Activated B cell treated with CpG ODN at 0.5 μM for 24 hours (primary cell): Measurements from ENCODE around the gene TSHZ2. TPM values are rescaled to one million over a fixed set of nuclear protein-coding genes. Genes with fewer than 3 reads are reported as not detected.

Experiments
- ATAC-seq: fragments of 200-7000 bp; cut with Tn5 transposase; one replicate; pipeline ENCODE4 v1.10.0; 2021; ENCODE audit warnings: low read depth, mild to moderate bottlenecking, moderate library complexity
- CTCF ChIA-PET: fragments of 350-600 bp; sonication (Branson Sonifier 250); formaldehyde crosslinking; loops from one replicate; lab custom pipeline; 2021; ENCODE audit warnings: antibody characterized with exemption; lab: Charles Lee
- POLR2A ChIA-PET: fragments of 350-600 bp; sonication (Branson Sonifier 250); formaldehyde crosslinking; loops from one replicate; lab custom pipeline; 2021; ENCODE audit warnings: antibody characterized with exemption; lab: Charles Lee
- DNase-seq: peaks from one replicate; pipeline ENCODE4 v3.0.0; 2022
- H3K27ac Mint-ChIP-seq: one replicate; pipeline ENCODE4 v1.8.0; 2020; ENCODE audit warnings: mixed read lengths
- H3K27me3 Mint-ChIP-seq: one replicate; pipeline ENCODE4 v1.8.0; 2021; ENCODE audit warnings: mixed read lengths
- H3K36me3 Mint-ChIP-seq: one replicate; pipeline ENCODE4 v1.8.0; 2021; ENCODE audit warnings: low read depth, mixed read lengths
- H3K4me1 Mint-ChIP-seq: one replicate; pipeline ENCODE4 v1.8.0; 2021; ENCODE audit warnings: mixed read lengths
- H3K4me3 Mint-ChIP-seq: one replicate; pipeline ENCODE4 v1.8.0; 2020; ENCODE audit warnings: mild to moderate bottlenecking, mixed read lengths
- H3K9me3 Mint-ChIP-seq: one replicate; pipeline ENCODE4 v1.8.0; 2020; ENCODE audit warnings: mixed read lengths
- intact Hi-C: fragments of 100-400 bp; cut with micrococcal nuclease; formaldehyde crosslinking; loops from one replicate; pipeline ENCODE4 v1.15.1; 2024
- total RNA-seq: library from RNA; stranded (reverse); gene quantifications from 2 replicates; pipeline ENCODE4 v1.2.3, GENCODE V29; 2022
- TF ChIP-seq, protein P1 (sequence below): fragments of 200-600 bp; IDR thresholded peaks from one replicate; pipeline ENCODE4 v1.8.0; 2022; ENCODE audit warnings: antibody characterized with exemption, mild to moderate bottlenecking

The TSHZ2 gene
- total RNA-seq, 1 donor from 2014 or later = 1.7 TPM

DNA sequence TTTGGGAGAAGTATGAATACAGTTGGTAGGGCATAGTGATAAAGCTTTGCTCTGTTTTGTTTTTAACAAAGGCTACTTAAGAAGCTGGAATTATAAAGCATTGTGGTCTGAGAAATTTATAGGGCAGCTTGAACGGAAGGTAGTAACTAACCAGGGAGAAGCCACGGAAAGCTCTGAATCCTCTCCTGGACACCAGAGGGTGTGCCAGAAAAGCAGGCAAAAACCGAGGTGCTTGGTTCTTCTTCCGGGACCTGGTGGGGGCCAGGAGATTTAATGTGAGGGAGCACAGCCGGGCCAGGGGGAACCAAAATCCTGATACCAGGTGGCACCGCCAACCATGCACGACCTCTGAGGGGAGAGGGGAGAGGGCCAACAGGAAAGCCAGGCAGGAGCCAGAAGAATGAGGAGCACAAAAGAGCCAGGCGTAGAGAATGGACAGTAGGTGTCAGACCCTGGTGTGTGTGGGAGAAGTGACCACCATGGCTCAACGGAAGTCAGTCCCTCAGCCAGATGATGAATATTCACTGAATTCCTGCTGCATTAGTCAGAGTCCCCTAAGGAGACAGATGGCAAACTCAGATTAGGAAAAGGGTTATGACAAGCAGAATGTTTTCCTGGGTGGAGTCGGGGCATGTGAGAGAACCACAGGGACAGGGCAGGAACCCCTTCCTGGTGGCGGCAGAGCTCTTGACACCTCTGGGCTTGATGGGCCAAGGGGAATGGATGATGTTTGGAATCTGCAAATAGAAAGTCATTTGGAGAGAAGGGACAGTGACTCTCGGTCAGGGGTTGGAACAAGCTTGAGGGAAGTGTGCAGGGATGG lies 359.2 kb downstream of the TSHZ2 start:
- CTCF ChIA-PET = no interaction called here
- Mint-ChIP-seq H3K9me3 (no peaks in the 10 kb centered on the region), H3K27ac (no peak overlapping the region), H3K36me3 (no peaks in the 10 kb centered on the region), H3K4me1 (no peaks in the 10 kb centered on the region), H3K4me3 (no peak overlapping the region), H3K27me3 (peaks cover 7% of the 10 kb centered on the region)
- DNase-seq = no peak
- POLR2A ChIA-PET = no interaction called here
- TF ChIP-seq, protein P1, sequence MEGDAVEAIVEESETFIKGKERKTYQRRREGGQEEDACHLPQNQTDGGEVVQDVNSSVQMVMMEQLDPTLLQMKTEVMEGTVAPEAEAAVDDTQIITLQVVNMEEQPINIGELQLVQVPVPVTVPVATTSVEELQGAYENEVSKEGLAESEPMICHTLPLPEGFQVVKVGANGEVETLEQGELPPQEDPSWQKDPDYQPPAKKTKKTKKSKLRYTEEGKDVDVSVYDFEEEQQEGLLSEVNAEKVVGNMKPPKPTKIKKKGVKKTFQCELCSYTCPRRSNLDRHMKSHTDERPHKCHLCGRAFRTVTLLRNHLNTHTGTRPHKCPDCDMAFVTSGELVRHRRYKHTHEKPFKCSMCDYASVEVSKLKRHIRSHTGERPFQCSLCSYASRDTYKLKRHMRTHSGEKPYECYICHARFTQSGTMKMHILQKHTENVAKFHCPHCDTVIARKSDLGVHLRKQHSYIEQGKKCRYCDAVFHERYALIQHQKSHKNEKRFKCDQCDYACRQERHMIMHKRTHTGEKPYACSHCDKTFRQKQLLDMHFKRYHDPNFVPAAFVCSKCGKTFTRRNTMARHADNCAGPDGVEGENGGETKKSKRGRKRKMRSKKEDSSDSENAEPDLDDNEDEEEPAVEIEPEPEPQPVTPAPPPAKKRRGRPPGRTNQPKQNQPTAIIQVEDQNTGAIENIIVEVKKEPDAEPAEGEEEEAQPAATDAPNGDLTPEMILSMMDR = no peak
- intact Hi-C loops = no loop called here
- no peak for ATAC-seq

DNA sequence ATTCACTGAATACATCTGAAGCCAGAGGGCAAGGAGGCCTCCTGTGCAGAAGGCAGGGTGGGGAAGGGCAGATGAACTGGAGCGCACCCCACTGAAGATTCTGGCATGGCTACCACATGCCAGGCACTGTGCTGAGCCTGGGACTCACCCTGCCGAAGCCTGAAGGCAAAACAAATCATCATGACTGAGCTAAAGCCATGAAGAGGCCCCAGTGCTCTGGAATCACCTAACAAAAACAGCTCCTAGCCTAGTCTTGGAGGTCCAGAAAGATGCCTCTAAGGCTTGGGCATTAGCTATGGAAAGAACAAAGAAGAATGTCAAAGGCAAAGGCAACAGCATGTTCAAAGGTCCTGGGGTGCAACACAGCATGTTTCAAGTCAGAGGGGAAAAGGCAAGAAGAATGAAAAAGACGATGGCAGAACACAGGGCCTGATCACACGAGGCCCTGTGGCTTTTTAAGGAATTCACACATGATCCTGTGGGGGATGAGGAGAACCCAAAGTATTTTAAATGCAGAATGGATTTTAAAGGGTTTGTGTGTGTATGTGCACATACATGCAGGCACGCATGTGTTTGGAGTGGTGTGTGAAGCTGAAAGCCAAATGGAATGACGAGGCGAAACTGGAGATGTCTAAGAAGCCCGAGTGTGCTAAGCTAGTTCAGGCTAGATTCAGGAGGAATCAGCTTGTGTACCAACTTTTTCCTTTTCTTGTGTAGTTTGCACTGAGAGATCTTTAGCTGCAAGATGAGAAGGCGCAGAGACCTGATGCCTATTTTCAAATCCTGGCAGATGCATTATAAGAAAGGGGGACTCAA lies 360.1 kb downstream of the TSHZ2 start:
- intact Hi-C loops = no loop called here
- H3K36me3 Mint-ChIP-seq = no peaks in the 10 kb centered on the region
- no peaks in the 10 kb centered on the region for H3K9me3 Mint-ChIP-seq
- TF ChIP-seq, protein P1 = no peak
- H3K27me3 Mint-ChIP-seq = peaks cover 4% of the 10 kb centered on the region
- H3K27ac Mint-ChIP-seq = no peak overlapping the region
- POLR2A ChIA-PET = no interaction called here
- ATAC-seq = no peak
- H3K4me1 Mint-ChIP-seq = no peaks in the 10 kb centered on the region
- no peak overlapping the region for H3K4me3 Mint-ChIP-seq
- CTCF ChIA-PET = no interaction called here
- no peak for DNase-seq

DNA sequence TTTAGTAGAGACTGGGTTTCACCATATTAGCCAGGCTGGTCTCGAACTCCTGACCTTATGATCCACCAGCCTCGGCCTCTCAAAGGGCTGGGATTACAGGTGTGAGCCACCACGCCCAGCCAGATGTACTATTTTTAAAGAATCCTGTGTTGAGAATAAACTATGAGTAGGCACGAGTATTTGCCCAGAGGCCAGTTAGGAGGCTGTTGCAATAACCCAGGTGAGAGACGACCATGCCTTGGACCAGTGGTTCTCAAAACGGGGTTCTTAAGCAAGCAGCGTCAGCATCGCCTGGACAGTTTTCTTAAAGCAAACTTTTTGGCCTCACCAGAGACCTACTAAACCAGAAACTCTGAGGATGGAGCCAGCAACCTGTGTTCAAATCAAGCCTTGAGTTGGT lies 362.7 kb downstream of the TSHZ2 start:
- POLR2A ChIA-PET = no interaction called here
- H3K36me3 Mint-ChIP-seq = no peaks in the 10 kb centered on the region
- H3K4me3 Mint-ChIP-seq = no peak overlapping the region
- CTCF ChIA-PET = no interaction called here
- intact Hi-C loops = no loop called here
- ATAC-seq (no peak), DNase-seq (no peak)
- H3K27ac Mint-ChIP-seq = no peak overlapping the region
- no peaks in the 10 kb centered on the region for H3K4me1 Mint-ChIP-seq
- TF ChIP-seq, protein P1 = no peak
- peaks cover 4% of the 10 kb centered on the region for H3K27me3 Mint-ChIP-seq
- no peaks in the 10 kb centered on the region for H3K9me3 Mint-ChIP-seq

DNA sequence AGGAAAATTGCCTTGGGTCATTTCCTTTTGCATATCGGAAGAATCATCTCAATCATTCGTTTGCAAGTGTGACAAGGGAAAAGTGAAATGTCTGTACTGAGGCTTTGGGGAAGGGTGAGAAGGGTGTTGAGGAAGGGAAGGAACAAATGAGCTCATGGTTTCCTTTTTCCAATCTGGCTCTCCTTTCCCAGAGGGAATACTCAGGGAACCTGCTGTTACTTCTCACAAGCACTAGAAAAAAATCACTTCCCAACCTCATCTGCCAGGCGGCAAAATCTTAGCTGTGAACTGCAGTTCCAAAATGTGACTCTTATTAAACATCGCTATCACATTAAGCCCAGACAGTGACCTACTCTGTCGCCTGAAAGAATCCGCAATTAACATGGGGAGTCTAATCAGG lies 363.4 kb downstream of the TSHZ2 start:
- H3K4me1 Mint-ChIP-seq = no peaks in the 10 kb centered on the region
- intact Hi-C loops = no loop called here
- no peak overlapping the region for H3K27ac Mint-ChIP-seq
- CTCF ChIA-PET = interaction anchor here (0.7 kb wide), 1 partner anchor 87 kb away, joined by 3 read pairs; no protein-coding TSS in a partner anchor
- H3K9me3 Mint-ChIP-seq = no peaks in the 10 kb centered on the region
- POLR2A ChIA-PET = no interaction called here
- ATAC-seq = no peak
- TF ChIP-seq, protein P1 = no peak
- H3K4me3 Mint-ChIP-seq = no peak overlapping the region
- DNase-seq = no peak
- no peaks in the 10 kb centered on the region for H3K36me3 Mint-ChIP-seq
- H3K27me3 Mint-ChIP-seq = peaks cover 4% of the 10 kb centered on the region

DNA sequence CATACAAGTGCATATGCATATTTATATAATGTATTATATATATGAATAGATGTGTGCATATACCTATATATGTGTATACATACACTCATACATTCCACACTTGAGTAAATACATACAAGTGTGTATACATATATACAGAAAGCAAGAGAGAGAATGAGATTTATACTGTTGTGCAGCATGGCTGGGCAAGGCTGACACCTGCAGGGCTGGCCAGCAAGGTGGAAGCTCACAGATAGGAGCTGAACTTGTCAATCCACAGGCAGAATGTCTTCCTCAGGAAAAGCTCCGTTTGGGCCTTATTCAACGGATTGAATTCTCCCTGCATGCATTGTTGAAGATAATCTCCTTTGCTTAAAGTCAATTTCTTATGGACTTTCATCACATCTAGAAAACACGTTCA lies 364.7 kb downstream of the TSHZ2 start:
- no peaks in the 10 kb centered on the region for H3K4me1 Mint-ChIP-seq
- intact Hi-C loops = no loop called here
- no peak overlapping the region for H3K27ac Mint-ChIP-seq
- DNase-seq (no peak), ATAC-seq (no peak)
- POLR2A ChIA-PET = no interaction called here
- no peaks in the 10 kb centered on the region for H3K9me3 Mint-ChIP-seq
- no peak overlapping the region for H3K4me3 Mint-ChIP-seq
- CTCF ChIA-PET = no interaction called here
- H3K27me3 Mint-ChIP-seq = no peaks in the 10 kb centered on the region
- TF ChIP-seq, protein P1 = no peak
- no peaks in the 10 kb centered on the region for H3K36me3 Mint-ChIP-seq
